Left colon (tissue), 2 donors: ENCODE measurements around the gene MTMR3. TPM values are rescaled to one million over a fixed set of nuclear protein-coding genes. Genes with fewer than 3 reads are reported as not detected.

Experiments used
- ATAC-seq: fragments of 200-7000 bp; cut with Tn5 transposase; one replicate; pipeline ENCODE4 v1.9.1; 2020; ENCODE audit warnings: mild to moderate bottlenecking, moderate library complexity
- DNase-seq, 2 donors: peaks; one replicate each; pipeline ENCODE4 v3.0.0-alpha.2; 2020
- intact Hi-C, 2 donors: fragments of 100-400 bp; cut with DNase I in 1 of 2; cut with micrococcal nuclease in 1 of 2; formaldehyde crosslinking; loops; one replicate each; pipeline versions ENCODE4 v1.11.2 to v1.14.0; 2022; cut with DNase I, micrococcal nuclease
- total RNA-seq, 2 donors: library from RNA; stranded (reverse); fragmentation: NEBNext Ultra II Directional; extraction: Animal tissue kit (Norgen Biotek cat#: 25700); gene quantifications; one replicate each; pipeline ENCODE4 v1.2.1, GENCODE V29; 2021
- donor health status: DM: no; HTN: no; CAD: no.
- donor health status: DM: yes; HTN: yes; CAD: no.

The MTMR3 gene
- total RNA-seq, 2 donors from 2014 or later, result 43.8 to 44.6 TPM

GRCh38 chr22:30031764-30032455 lies 148.9 kb downstream of the MTMR3 start:
- ATAC-seq (no peak), DNase-seq (no peak)
- intact Hi-C loops, result no loop called here

- intact Hi-C loops, result no loop called here
- DNase-seq, result no peak
- ATAC-seq, result no peak
Observed at GRCh38 chr22:30033137-30033536, 150.2 kb downstream of the MTMR3 start.

- DNase-seq, result no peak
Observed at GRCh38 chr22:30033901-30034300, 150.9 kb downstream of the MTMR3 start.

GRCh38 chr22:30036656-30037055 lies 153.7 kb downstream of the MTMR3 start:
- ATAC-seq (peak; percentile 83), DNase-seq (no peak)
- intact Hi-C loops, result no loop called here

More at GRCh38 chr22:30033901-30034300, 150.9 kb downstream of the MTMR3 start:
- intact Hi-C loops, result no loop called here
- ATAC-seq, result no peak

- intact Hi-C loops, result no loop called here
- ATAC-seq (peak; percentile 25), DNase-seq (no peak)
Observed at GRCh38 chr22:30038219-30038618, 155.2 kb downstream of the MTMR3 start.

- ATAC-seq (no peak), DNase-seq (no peak)
- intact Hi-C loops, result no loop called here
Observed at GRCh38 chr22:30040499-30041260, 157.7 kb downstream of the MTMR3 start.

GRCh38 chr22:30041475-30041874 lies 158.5 kb downstream of the MTMR3 start:
- no peak for ATAC-seq
- no peak for DNase-seq
- intact Hi-C loops, result no loop called here

GRCh38 chr22:30041881-30042280 lies 158.9 kb downstream of the MTMR3 start:
- DNase-seq, result no peak
- ATAC-seq, result no peak
- intact Hi-C loops, result no loop called here

GRCh38 chr22:30043161-30043560 lies 160.2 kb downstream of the MTMR3 start:
- no peak for DNase-seq
- intact Hi-C loops, result no loop called here
- ATAC-seq, result no peak

GRCh38 chr22:30044369-30044768 lies 161.4 kb downstream of the MTMR3 start:
- DNase-seq, result peak; percentile 51 to 61
- peak; percentile 93 for ATAC-seq
- intact Hi-C loops, result no loop called here

GRCh38 chr22:30044881-30045493 lies 162.0 kb downstream of the MTMR3 start:
- intact Hi-C loops, result no loop called here
- DNase-seq (no peak), ATAC-seq (no peak)

- DNase-seq (no peak), ATAC-seq (no peak)
- intact Hi-C loops, result no loop called here
Observed at GRCh38 chr22:30045494-30045887, 162.5 kb downstream of the MTMR3 start.

- ATAC-seq (no peak), DNase-seq (no peak)
- intact Hi-C loops, result no loop called here
Observed at GRCh38 chr22:30045901-30046715, 163.1 kb downstream of the MTMR3 start.

GRCh38 chr22:30046716-30047363 lies 163.9 kb downstream of the MTMR3 start:
- DNase-seq (no peak), ATAC-seq (no peak)
- intact Hi-C loops, result no loop called here

GRCh38 chr22:30047364-30047738 lies 164.4 kb downstream of the MTMR3 start:
- peak; percentile 48 for ATAC-seq
- DNase-seq, result no peak
- intact Hi-C loops, result no loop called here

GRCh38 chr22:30048681-30049080 lies 165.7 kb downstream of the MTMR3 start:
- DNase-seq, result no peak
- intact Hi-C loops, result no loop called here
- ATAC-seq, result no peak

- intact Hi-C loops, result no loop called here
- ATAC-seq (no peak), DNase-seq (no peak)
Observed at GRCh38 chr22:30054067-30054763, 171.2 kb downstream of the MTMR3 start.

GRCh38 chr22:30054764-30055069 lies 171.7 kb downstream of the MTMR3 start:
- no peak for ATAC-seq
- intact Hi-C loops, result no loop called here
- DNase-seq, result no peak
